NT2/D1 (cell line): ENCODE data around the gene CCL4.

Experiments
- YY1 ChIP-seq: IDR thresholded peaks from 2 replicates; pipeline ENCODE4 v1.6.1; 2011; ENCODE audit not compliant: insufficient read length, insufficient read depth
- ZNF274 ChIP-seq: IDR thresholded peaks from 2 replicates; pipeline ENCODE4 v1.6.1; 2011; ENCODE audit warnings: mild to moderate bottlenecking, low read depth, low read length

GRCh38 chr17:36147601-36148000, 44.0 kb downstream of the CCL4 start:
- TF ChIP-seq ZNF274, result no peak
- no peak for TF ChIP-seq YY1
